Activated naive CD4-positive, alpha-beta T cell treated with anti-CD3 and anti-CD28 coated beads for 36 hours (primary cell): ENCODE results near the gene CCR5AS.
"Not testable (repeated sequence)": the region's sequence is repeated elsewhere in the genome, so short reads cannot be mapped to it uniquely, and the experiment has no call there.

Source experiments
- CTCF ChIA-PET: fragments of 350-600 bp; sonication (Branson Sonifier 250); formaldehyde crosslinking; loops from one replicate; lab custom pipeline; 2021; ENCODE audit warnings: antibody characterized with exemption; lab: Charles Lee
- DNase-seq: peaks from one replicate; pipeline ENCODE4 v3.0.0-alpha.2; 2020
- H3K27ac Mint-ChIP-seq: one replicate; pipeline ENCODE4 v1.8.0; 2021; ENCODE audit warnings: mild to moderate bottlenecking, mixed read lengths
- H3K27me3 Mint-ChIP-seq: one replicate; pipeline ENCODE4 v1.8.0; 2021; ENCODE audit warnings: low read depth, mixed read lengths
- H3K36me3 Mint-ChIP-seq: one replicate; pipeline ENCODE4 v1.8.0; 2021; ENCODE audit warnings: low read depth, mixed read lengths
- H3K4me1 Mint-ChIP-seq: one replicate; pipeline ENCODE4 v1.8.0; 2021; ENCODE audit warnings: low read depth, mixed read lengths
- H3K4me3 Mint-ChIP-seq: one replicate; pipeline ENCODE4 v1.8.0; 2021; ENCODE audit warnings: mild to moderate bottlenecking, moderate library complexity, mixed read lengths
- H3K9me3 Mint-ChIP-seq: one replicate; pipeline ENCODE4 v1.8.0; 2021; ENCODE audit warnings: mixed read lengths
- intact Hi-C: fragments of 100-400 bp; cut with micrococcal nuclease; formaldehyde crosslinking; loops from one replicate; pipeline ENCODE4 v1.15.1; 2023

The CCR5AS gene

DNA sequence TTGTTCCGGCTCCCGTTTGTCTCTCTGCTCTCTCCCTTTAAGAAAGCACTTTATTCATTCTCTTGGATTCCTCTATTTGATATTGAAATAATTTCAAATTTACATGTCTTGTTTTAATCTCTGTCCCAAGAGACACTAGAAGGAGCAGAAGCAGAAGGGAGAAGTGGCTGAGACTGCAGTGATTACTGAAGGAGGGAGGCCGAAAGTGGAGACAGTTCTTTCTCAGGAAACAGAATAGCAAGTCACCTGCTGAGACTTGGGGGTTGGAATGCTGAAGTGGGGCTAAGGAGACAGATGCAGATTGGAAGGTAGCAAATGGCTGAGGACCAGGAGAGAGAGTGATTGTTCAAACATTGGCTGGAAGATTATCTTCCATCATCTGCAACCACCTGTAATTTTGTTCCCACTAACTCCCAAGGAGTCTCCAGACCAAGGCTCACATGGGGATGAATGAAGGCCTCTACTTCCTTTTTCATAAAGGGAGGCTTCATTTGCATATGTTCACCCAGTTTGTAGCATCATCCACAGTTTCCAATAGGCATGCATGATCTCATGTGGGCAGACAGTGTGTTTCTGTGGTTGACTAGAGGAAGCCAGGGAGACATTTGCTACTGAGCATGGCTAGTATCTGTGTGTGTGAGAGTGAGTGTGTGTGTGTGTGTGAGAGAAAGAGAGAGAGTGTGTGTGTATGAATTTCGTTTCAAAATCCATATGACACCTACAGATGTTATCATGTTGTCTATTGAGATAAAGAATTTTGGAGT is 33.8 kb upstream of the CCR5AS start:
- CTCF ChIA-PET = no interaction called here
- Mint-ChIP-seq H3K4me3 (no peak overlapping the region), H3K27me3 (no peaks in the 10 kb centered on the region), H3K9me3 (no peaks in the 10 kb centered on the region), H3K36me3 (no peaks in the 10 kb centered on the region), H3K4me1 (peaks cover 18% of the 10 kb centered on the region), H3K27ac (no peak overlapping the region)
- intact Hi-C loops = no loop called here
- DNase-seq = peak; percentile 53

DNA sequence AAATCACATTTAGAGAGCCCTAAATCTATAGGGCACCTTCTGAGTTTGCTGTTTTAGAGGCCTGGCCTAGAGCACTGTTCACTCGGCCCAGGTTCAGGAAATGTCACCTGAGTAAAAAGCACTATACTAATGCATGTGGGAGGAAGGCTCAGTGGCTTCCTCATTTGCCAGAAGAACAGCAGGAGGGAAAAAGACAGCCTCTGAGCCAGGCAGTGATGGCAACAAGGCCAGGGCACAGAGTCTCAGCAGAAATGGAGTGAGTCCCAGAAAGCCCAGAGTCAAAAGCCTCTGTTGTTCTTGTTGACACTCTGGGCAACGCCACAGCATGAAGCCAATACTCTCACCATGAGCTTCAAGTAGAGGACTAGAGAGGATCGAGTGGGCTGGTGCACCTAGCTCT is 32.0 kb upstream of the CCR5AS start:
- Mint-ChIP-seq H3K9me3 (no peaks in the 10 kb centered on the region), H3K27ac (no peak overlapping the region)
- CTCF ChIA-PET = no interaction called here

GRCh38 chr3:46435081-46435726 is 28.3 kb upstream of the CCR5AS start:
- Mint-ChIP-seq H3K36me3 (peaks cover 1% of the 10 kb centered on the region), H3K9me3 (peaks cover 12% of the 10 kb centered on the region), H3K27me3 (no peaks in the 10 kb centered on the region), H3K4me1 (no peaks in the 10 kb centered on the region), H3K27ac (no peak overlapping the region), H3K4me3 (no peak overlapping the region)
- intact Hi-C loops = no loop called here
- CTCF ChIA-PET = interaction anchor here (1.1 to 1.5 kb wide), 3 partner anchors 11 to 218 kb away, joined by 3 to 4 read pairs (median 4); no protein-coding TSS in a partner anchor
- DNase-seq = no peak

More for the DNA sequence above, 32.0 kb upstream of the CCR5AS start:
- DNase-seq = no peak
- H3K4me1 Mint-ChIP-seq = peaks cover 18% of the 10 kb centered on the region
- intact Hi-C loops = no loop called here
- no peaks in the 10 kb centered on the region for H3K36me3 Mint-ChIP-seq
- no peaks in the 10 kb centered on the region for H3K27me3 Mint-ChIP-seq
- no peak overlapping the region for H3K4me3 Mint-ChIP-seq

- Mint-ChIP-seq H3K9me3 (peaks cover 12% of the 10 kb centered on the region), H3K4me1 (no peaks in the 10 kb centered on the region), H3K27me3 (no peaks in the 10 kb centered on the region), H3K36me3 (peaks cover 1% of the 10 kb centered on the region), H3K27ac (no peak overlapping the region), H3K4me3 (no peak overlapping the region)
- CTCF ChIA-PET = no interaction called here
- intact Hi-C loops = no loop called here
- DNase-seq = no peak
Observed at GRCh38 chr3:46433841-46434240, 27.0 kb upstream of the CCR5AS start.

- H3K4me1 Mint-ChIP-seq, intact Hi-C loops, DNase-seq, H3K27ac Mint-ChIP-seq, H3K27me3 Mint-ChIP-seq, H3K36me3 Mint-ChIP-seq, H3K4me3 Mint-ChIP-seq: not testable (repeated sequence)
- CTCF ChIA-PET = interaction anchor here (0.8 kb wide), 1 partner anchor 8 kb away, joined by 3 read pairs; no protein-coding TSS in a partner anchor
- peaks cover 12% of the 10 kb centered on the region for H3K9me3 Mint-ChIP-seq
Observed at GRCh38 chr3:46433118-46433517, 26.3 kb upstream of the CCR5AS start.

GRCh38 chr3:46431905-46432304 is 25.0 kb upstream of the CCR5AS start:
- CTCF ChIA-PET, H3K36me3 Mint-ChIP-seq, H3K4me1 Mint-ChIP-seq, intact Hi-C loops, H3K27ac Mint-ChIP-seq, H3K4me3 Mint-ChIP-seq, DNase-seq, H3K27me3 Mint-ChIP-seq: not testable (repeated sequence)
- peaks cover 12% of the 10 kb centered on the region for H3K9me3 Mint-ChIP-seq

- H3K4me1 Mint-ChIP-seq, H3K27ac Mint-ChIP-seq, H3K27me3 Mint-ChIP-seq, H3K4me3 Mint-ChIP-seq, DNase-seq, intact Hi-C loops, H3K36me3 Mint-ChIP-seq: not testable (repeated sequence)
- CTCF ChIA-PET = interaction anchor here (0.7 kb wide), 1 partner anchor 21 kb away, joined by 3 read pairs; no protein-coding TSS in a partner anchor
- H3K9me3 Mint-ChIP-seq = peaks cover 12% of the 10 kb centered on the region
Observed at GRCh38 chr3:46430879-46431278, 24.0 kb upstream of the CCR5AS start.

DNA sequence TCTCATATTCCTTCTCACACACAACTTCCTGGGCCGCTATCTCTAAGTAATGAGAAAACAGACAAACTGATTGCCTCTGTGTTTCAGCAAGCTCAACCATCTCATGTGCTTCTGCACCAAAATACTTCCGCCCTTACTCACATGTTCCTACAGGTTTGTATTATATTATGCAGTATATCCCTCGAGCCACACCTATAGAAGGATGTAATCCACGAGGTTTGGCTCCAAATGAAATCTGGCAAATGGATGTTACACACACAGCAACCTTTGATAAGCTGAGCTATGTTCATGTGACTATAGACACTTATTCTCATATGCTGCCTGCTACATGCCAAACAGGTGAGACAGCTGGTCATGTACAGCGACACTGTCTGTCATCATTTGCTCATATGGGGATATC is 22.8 kb upstream of the CCR5AS start:
- no peak for DNase-seq
- Mint-ChIP-seq H3K27me3 (no peaks in the 10 kb centered on the region), H3K36me3 (peaks cover 1% of the 10 kb centered on the region), H3K4me1 (no peaks in the 10 kb centered on the region), H3K27ac (no peak overlapping the region), H3K9me3 (peaks cover 12% of the 10 kb centered on the region), H3K4me3 (no peak overlapping the region)
- CTCF ChIA-PET = no interaction called here
- intact Hi-C loops = no loop called here

DNA sequence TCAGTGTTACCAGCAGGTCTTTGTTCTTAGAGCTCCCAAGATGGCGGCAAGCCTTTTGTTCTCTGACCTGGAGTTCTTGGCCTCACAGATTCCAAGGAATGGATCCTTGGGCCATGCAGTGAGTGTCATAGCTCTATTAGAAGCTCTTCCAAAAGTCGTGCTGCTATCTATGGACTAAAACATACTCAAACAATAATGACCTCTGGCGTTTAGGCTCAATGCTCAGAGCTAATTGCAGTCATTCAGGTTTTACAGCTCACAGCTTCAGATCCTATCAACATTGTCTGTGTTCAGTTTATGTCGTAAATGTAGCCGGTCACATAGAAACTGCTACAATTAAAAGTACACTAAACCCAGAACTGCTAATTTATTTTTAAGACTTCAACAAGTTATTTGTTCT is 22.4 kb upstream of the CCR5AS start:
- intact Hi-C loops = no loop called here
- Mint-ChIP-seq H3K9me3 (peaks cover 12% of the 10 kb centered on the region), H3K27me3 (no peaks in the 10 kb centered on the region), H3K4me3 (no peak overlapping the region), H3K36me3 (peaks cover 1% of the 10 kb centered on the region), H3K4me1 (no peaks in the 10 kb centered on the region), H3K27ac (no peak overlapping the region)
- CTCF ChIA-PET = no interaction called here
- no peak for DNase-seq

DNA sequence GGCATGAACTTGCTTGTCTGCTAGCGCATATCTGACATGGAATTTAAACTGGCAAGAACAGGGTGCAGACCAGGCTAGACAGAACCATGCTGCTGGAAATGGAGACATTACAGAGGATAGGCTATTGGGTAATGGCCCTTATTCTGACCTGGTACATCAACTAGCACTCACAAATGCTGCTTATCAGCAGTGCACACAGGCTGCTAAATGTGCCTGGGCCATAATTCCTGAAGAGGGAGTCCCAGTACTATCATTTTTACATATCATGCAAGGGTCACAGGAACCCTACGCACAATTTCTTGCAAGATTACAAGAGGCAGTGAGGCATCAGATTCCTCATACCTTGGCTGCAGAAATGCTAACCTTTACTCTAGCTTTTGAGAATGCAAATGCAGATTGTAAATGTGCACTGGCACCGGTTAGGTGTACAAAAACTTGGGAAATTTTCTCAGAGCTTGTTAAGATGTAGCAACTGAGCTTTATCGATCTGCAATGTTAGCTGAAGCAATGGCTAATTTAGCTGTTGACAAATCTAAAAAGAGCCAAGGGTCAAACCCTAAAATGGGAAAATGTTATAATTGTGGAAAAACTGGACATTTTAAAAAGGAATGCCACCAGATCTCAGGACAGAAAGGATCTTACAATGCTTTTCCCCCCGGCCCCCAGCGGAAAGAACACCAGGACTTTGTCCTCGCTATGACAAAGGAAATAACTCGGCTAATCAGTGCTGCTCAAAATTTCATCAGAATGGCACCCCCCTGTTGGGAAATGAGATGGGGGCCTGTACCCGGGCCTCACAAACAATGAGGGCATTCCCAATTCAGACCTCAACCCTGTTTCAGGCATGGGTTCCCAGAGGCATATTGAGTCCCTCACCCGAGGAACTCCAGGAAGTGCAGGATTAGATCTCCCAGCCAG is 21.3 kb upstream of the CCR5AS start:
- Mint-ChIP-seq H3K27me3 (no peaks in the 10 kb centered on the region), H3K27ac (no peak overlapping the region), H3K9me3 (peaks cover 12% of the 10 kb centered on the region), H3K36me3 (peaks cover 1% of the 10 kb centered on the region), H3K4me1 (no peaks in the 10 kb centered on the region), H3K4me3 (no peak overlapping the region)
- CTCF ChIA-PET = no interaction called here
- DNase-seq = no peak
- intact Hi-C loops = no loop called here

GRCh38 chr3:46427404-46427803 is 20.5 kb upstream of the CCR5AS start:
- CTCF ChIA-PET, H3K27ac Mint-ChIP-seq, H3K36me3 Mint-ChIP-seq, H3K9me3 Mint-ChIP-seq, H3K4me1 Mint-ChIP-seq, intact Hi-C loops, H3K27me3 Mint-ChIP-seq, DNase-seq, H3K4me3 Mint-ChIP-seq: not testable (repeated sequence)

GRCh38 chr3:46426476-46426875 is 19.6 kb upstream of the CCR5AS start:
- H3K9me3 Mint-ChIP-seq, intact Hi-C loops, H3K27me3 Mint-ChIP-seq, H3K36me3 Mint-ChIP-seq, H3K4me1 Mint-ChIP-seq, H3K27ac Mint-ChIP-seq, DNase-seq, H3K4me3 Mint-ChIP-seq: not testable (repeated sequence)
- CTCF ChIA-PET = interaction anchor here (1.4 kb wide), 1 partner anchor 150 kb away, joined by 4 read pairs; no protein-coding TSS in a partner anchor
